Measurements from ENCODE around the gene CXCR6.

CXCR6 gene

DNA sequence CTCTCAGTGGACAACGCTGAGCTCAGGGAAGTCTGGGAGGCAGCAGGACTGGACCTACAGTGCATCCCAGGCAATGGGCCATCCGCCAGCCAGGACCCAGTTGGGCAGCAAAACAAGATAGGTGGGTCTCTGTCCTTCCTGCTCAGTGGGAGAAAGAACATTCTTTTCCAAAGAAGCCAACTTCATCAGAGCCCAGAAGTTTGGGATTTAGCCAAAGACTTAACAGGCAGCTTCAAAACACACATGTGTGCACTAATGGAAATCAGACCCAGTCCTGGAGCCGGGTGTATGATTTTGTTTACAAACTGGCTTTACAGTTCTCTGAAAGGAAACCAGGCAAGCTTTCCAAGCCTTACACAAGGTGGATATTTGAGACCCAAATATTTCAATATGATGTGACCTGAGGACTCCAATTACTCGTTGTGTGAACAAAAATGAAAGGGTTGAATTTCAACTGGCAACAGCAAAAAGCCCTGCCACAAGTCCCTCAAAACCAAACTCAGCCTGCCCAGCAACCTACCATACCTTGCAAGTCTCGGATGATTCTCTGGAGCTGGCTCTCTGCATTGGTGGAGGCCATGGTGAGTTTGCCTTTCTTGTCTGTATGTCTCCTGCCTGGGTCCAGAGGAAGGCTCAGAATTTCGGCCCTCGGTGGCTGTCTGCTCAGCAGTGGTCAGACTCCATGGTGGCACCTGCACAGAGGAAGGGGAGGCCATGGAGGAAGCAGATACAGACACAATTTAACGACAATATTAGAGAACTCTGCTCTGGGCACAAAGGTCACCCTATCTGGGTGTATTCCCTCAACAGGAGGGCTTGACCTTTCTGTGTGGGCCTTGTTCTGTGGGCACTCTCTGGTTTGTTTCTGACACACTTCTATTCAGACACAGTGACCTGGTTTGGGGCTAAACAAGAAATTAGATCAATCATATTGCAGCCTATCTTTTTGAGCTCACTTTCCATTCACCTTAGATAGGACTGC lies 41.4 kb downstream of the CXCR6 start:
- peak overlapping the region; percentile 100 for H3K27ac ChIP-seq

GRCh38 chr3:45985532-45986302 lies 42.5 kb downstream of the CXCR6 start:
- TF ChIP-seq, protein P1, sequence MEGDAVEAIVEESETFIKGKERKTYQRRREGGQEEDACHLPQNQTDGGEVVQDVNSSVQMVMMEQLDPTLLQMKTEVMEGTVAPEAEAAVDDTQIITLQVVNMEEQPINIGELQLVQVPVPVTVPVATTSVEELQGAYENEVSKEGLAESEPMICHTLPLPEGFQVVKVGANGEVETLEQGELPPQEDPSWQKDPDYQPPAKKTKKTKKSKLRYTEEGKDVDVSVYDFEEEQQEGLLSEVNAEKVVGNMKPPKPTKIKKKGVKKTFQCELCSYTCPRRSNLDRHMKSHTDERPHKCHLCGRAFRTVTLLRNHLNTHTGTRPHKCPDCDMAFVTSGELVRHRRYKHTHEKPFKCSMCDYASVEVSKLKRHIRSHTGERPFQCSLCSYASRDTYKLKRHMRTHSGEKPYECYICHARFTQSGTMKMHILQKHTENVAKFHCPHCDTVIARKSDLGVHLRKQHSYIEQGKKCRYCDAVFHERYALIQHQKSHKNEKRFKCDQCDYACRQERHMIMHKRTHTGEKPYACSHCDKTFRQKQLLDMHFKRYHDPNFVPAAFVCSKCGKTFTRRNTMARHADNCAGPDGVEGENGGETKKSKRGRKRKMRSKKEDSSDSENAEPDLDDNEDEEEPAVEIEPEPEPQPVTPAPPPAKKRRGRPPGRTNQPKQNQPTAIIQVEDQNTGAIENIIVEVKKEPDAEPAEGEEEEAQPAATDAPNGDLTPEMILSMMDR (conservative IDR thresholded peaks at IDR 0.05), result no peak
- peak overlapping the region; percentile 100 for H3K27ac ChIP-seq

More for the DNA sequence above, 41.4 kb downstream of the CXCR6 start:
- TF ChIP-seq, protein P1 (conservative IDR thresholded peaks at IDR 0.05), result no peak

- TF ChIP-seq, protein P1 (conservative IDR thresholded peaks at IDR 0.05), result no peak
- peak overlapping the region; percentile 100 for H3K27ac ChIP-seq
Measured at GRCh38 chr3:45986303-45986982, 43.2 kb downstream of the CXCR6 start.

DNA sequence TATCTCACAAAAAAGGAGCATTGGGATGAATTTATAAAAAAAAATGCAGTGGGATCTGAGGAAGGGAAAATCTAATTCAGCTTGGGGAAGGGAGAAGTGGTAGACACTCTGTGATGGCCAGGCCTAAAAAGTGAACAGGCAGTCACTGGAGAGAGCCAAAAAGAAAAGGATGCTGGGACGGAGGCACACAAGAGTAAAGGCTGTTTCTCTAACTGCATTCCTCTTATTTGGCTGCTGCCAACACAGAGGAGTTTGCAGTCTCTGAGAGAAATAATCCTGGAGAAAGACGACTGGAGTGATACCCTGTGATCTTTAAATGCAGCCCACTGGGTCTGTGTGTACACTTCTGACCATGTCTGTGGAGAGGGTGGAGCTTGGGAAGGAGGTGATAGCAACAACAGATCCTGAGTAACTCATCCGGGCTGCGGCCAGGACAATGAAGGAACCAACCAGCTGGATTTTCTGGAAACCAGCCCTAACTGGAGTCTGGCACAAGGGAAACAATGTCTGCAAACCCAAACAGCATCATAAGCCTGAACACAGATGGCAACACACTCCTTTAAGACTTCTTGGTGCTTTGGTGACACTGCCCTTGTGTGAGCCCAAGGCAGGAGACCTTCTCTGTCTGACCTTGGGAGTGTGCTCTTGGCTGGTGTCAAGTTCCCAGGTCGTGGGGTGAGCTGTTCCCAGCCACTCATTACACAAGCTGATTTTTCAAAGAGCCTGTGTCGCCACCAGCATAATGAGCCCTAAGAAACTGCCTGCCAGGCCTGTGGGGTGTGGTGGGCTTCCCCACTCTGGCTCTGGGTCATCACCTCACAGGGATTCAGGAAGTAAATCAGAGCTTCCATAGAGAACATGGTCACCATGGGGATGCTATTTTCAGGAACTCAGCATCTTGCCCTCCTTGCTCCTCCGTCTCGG lies 44.4 kb downstream of the CXCR6 start:
- peak overlapping the region; percentile 100 for H3K27ac ChIP-seq
- TF ChIP-seq, protein P1 (conservative IDR thresholded peaks at IDR 0.05), result no peak

DNA sequence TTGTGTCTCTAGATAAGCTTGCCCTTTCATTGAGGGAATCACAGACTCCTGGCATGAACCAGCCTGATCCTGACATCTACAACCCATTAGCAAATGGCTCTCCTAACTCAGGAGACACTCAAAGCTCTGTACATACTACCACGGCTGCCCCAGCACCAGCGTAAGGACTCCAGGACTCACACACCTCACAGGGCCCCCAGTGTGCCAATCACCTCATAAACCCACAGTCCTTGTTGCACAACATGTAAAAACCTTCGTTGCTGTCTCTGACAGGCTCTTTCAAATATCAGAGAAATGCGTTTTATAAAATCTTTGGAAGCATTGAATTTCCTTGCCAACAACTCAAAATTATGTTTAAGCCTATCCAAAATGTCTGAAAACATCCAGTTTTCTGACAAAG lies 45.1 kb downstream of the CXCR6 start:
- peak overlapping the region; percentile 100 for H3K27ac ChIP-seq
- TF ChIP-seq, protein P1 (conservative IDR thresholded peaks at IDR 0.05), result no peak

GRCh38 chr3:45988804-45989203 lies 45.5 kb downstream of the CXCR6 start:
- TF ChIP-seq, protein P1 (conservative IDR thresholded peaks at IDR 0.05), result no peak
- H3K27ac ChIP-seq, result peak overlapping the region; percentile 100

Measured in VCaP (cell line).